HepG2 (cell line): ENCODE results near the gene ALG14. TPM values are rescaled to one million over a fixed set of nuclear protein-coding genes. Genes with fewer than 3 reads are reported as not detected.
A peak's percentile ranks its signal among the peaks of the same experiment; 100 is the strongest.

Experiments
- BRD4 ChIP-seq: sonication (generic); formaldehyde crosslinking; IDR thresholded peaks from 2 replicates; pipeline ENCODE4 v1.4.0; 2020; ENCODE audit warnings: missing genetic modification reagents
- DMAP1 ChIP-seq: IDR thresholded peaks from 2 replicates; pipeline ENCODE4 v1.6.1; 2016
- ERF ChIP-seq: IDR thresholded peaks from 2 replicates; pipeline ENCODE4 v1.6.1; 2018; ENCODE audit warnings: missing biosample characterization, missing genetic modification reagents
- FOXO1 ChIP-seq: sonication (generic); formaldehyde crosslinking; IDR thresholded peaks from 2 replicates; pipeline ENCODE4 v1.4.0; 2020; ENCODE audit warnings: missing genetic modification reagents
- GFI1 ChIP-seq: sonication (generic); formaldehyde crosslinking; IDR thresholded peaks from 2 replicates; pipeline ENCODE4 v1.5.0; 2020; ENCODE audit warnings: missing genetic modification reagents, mild to moderate bottlenecking, borderline replicate concordance
- MIXL1 ChIP-seq: IDR thresholded peaks from 2 replicates; pipeline ENCODE4 v1.6.1; 2016
- MXI1 ChIP-seq: IDR thresholded peaks from 3 replicates; pipeline ENCODE4 v1.6.1; 2012; ENCODE audit warnings: low read depth, low read length, inconsistent platforms, borderline replicate concordance
- NFKBIZ ChIP-seq: IDR thresholded peaks from 2 replicates; pipeline ENCODE4 v1.6.1; 2018; ENCODE audit warnings: missing genetic modification reagents, missing compliant biosample characterization
- NR2F1 ChIP-seq, 2 experiments: fragments of 450-650 bp in 1 of 2; formaldehyde crosslinking in 1 of 2; IDR thresholded peaks; 2 replicates each; pipeline versions ENCODE4 v1.5.0 to v1.6.1; 2016 to 2020; ENCODE audit warnings: mild to moderate bottlenecking in 1 of 2, missing compliant biosample characterization in 1 of 2, missing genetic modification reagents in 1 of 2, moderate library complexity in 1 of 2
- PHF20 ChIP-seq: sonication (generic); formaldehyde crosslinking; IDR thresholded peaks from 2 replicates; pipeline ENCODE4 v1.5.0; 2020; ENCODE audit warnings: mild to moderate bottlenecking, missing genetic modification reagents
- RAD21 ChIP-seq: fragments of 450-650 bp; formaldehyde crosslinking; IDR thresholded peaks from 2 replicates; pipeline ENCODE4 v1.5.0; 2020; ENCODE audit warnings: mild to moderate bottlenecking
- RBAK ChIP-seq: sonication (generic); formaldehyde crosslinking; IDR thresholded peaks from 2 replicates; pipeline ENCODE4 v1.5.1; 2020; ENCODE audit warnings: mild to moderate bottlenecking, missing genetic modification reagents
- ZNF160 ChIP-seq: sonication (generic); formaldehyde crosslinking; IDR thresholded peaks from 2 replicates; pipeline ENCODE4 v1.8.0; 2022; ENCODE audit warnings: mild to moderate bottlenecking, inconsistent platforms, missing genetic modification reagents
- ZNF33B ChIP-seq: sonication (generic); formaldehyde crosslinking; IDR thresholded peaks from 2 replicates; pipeline ENCODE4 v1.5.1; 2020; ENCODE audit warnings: mild to moderate bottlenecking, missing genetic modification reagents
- ZNF510 ChIP-seq: sonication (generic); formaldehyde crosslinking; IDR thresholded peaks from 2 replicates; pipeline ENCODE4 v1.4.0; 2020; ENCODE audit warnings: low read depth, mild to moderate bottlenecking, missing genetic modification reagents
- ZNF768 ChIP-seq: sonication (generic); formaldehyde crosslinking; IDR thresholded peaks from 2 replicates; pipeline ENCODE4 v1.4.0; 2020; ENCODE audit warnings: missing genetic modification reagents
- polyA plus RNA-seq, 8 experiments: library from polyadenylated mRNA; depleted of rRNA in 3 of 8; stranded (reverse) in 7 of 8; unstranded in 1 of 8; fragments of >200 nt; fragmentation: Illumina TruSeq in 4 of 8; extraction: Trizol in 4 of 8; gene quantifications; 2 replicates each; pipeline versions ENCODE4 v1.2.1 to v1.2.3, GENCODE V29; 2011 to 2016; ENCODE audit warnings: low read depth in 4 of 8, missing spikeins in 1 of 8, mixed read lengths in 1 of 8; ENCODE audit not compliant: insufficient read depth in 1 of 8
- total RNA-seq, 5 experiments: library from RNA; depleted of rRNA; stranded (reverse); fragments of >200 nt; fragmentation: Illumina TruSeq; extraction: Trizol; gene quantifications; 2 replicates each; pipeline ENCODE4 v1.2.3, GENCODE V29; 2016; ENCODE audit warnings: low read depth in 1 of 5
- TF ChIP-seq, protein P1 (sequence below), 2 experiments: IDR thresholded peaks; 2 replicates each; pipeline ENCODE4 v1.6.1; 2011 to 2012; ENCODE audit warnings: low read length in 2 of 2, borderline replicate concordance in 1 of 2, low read depth in 1 of 2, mild to moderate bottlenecking in 1 of 2, moderate library complexity in 1 of 2
- TF ChIP-seq, protein P2 (sequence below): sonication (generic); formaldehyde crosslinking; conservative IDR thresholded peaks from 2 replicates; pipeline ENCODE4 v1.4.0; 2020; ENCODE audit warnings: missing genetic modification reagents
- TF ChIP-seq, protein P3 (sequence below): IDR thresholded peaks from 2 replicates; pipeline ENCODE4 v1.6.1; 2012; ENCODE audit warnings: low read depth, low read length, improper control_type of control experiment
- TF ChIP-seq, protein P4 (sequence below): sonication (generic); formaldehyde crosslinking; conservative IDR thresholded peaks from 2 replicates; pipeline ENCODE4 v1.4.0; 2020; ENCODE audit warnings: missing genetic modification reagents
- TF ChIP-seq, protein P5 (sequence below): sonication (generic); formaldehyde crosslinking; IDR thresholded peaks from 2 replicates; pipeline ENCODE4 v1.8.0; 2022; ENCODE audit warnings: mild to moderate bottlenecking, missing genetic modification reagents, moderate library complexity

ALG14 gene
- total and polyA plus RNA-seq, 2 of the 13 experiments (the other 11 are each of a cell fraction or from before 2014, with no cell fraction given) = 4.5 to 12.7 TPM

DNA sequence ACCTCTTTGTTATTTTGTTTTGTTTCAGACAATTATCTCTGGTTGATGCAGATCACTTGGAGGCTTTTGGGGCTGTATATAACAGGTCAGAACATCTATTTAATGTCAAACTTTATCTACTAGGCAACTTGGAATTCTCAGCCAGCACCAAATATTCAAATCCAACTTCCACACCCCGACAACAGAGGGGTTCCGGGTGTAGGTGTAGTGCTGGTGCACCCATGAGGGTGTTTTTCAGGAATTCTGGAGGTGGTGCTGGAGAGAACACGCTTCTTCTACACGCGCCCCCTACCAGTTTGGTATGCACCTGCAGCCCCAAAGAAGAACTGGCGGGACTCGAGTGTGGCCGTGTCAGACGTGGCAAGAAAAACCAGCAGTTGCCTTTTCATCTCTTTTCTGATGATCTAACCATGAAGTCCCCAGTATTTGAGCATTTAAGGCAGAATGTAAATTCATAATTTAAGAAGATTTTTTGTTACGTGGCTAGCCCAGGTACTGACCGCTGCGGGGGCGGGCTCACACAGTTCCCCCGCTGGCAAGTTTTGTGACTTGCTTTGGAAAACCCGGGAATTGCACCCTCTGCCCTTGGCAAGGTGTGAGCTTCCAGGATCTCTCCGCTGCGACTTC lies 43.9 kb upstream of the ALG14 start (continued):
- TF ChIP-seq, protein P1, sequence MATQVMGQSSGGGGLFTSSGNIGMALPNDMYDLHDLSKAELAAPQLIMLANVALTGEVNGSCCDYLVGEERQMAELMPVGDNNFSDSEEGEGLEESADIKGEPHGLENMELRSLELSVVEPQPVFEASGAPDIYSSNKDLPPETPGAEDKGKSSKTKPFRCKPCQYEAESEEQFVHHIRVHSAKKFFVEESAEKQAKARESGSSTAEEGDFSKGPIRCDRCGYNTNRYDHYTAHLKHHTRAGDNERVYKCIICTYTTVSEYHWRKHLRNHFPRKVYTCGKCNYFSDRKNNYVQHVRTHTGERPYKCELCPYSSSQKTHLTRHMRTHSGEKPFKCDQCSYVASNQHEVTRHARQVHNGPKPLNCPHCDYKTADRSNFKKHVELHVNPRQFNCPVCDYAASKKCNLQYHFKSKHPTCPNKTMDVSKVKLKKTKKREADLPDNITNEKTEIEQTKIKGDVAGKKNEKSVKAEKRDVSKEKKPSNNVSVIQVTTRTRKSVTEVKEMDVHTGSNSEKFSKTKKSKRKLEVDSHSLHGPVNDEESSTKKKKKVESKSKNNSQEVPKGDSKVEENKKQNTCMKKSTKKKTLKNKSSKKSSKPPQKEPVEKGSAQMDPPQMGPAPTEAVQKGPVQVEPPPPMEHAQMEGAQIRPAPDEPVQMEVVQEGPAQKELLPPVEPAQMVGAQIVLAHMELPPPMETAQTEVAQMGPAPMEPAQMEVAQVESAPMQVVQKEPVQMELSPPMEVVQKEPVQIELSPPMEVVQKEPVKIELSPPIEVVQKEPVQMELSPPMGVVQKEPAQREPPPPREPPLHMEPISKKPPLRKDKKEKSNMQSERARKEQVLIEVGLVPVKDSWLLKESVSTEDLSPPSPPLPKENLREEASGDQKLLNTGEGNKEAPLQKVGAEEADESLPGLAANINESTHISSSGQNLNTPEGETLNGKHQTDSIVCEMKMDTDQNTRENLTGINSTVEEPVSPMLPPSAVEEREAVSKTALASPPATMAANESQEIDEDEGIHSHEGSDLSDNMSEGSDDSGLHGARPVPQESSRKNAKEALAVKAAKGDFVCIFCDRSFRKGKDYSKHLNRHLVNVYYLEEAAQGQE (IDR thresholded peaks at IDR 0.05; ENCODE audit: borderline replicate concordance in 1 of 2, low read depth in 1 of 2, low read length in 2 of 2) = peak in 1 of 2 experiments; percentile 6; a peak in 1 of 4 replicates
- no peak for TF ChIP-seq ZNF33B (CRISPR knock-in tag)
- TF ChIP-seq, protein P2, sequence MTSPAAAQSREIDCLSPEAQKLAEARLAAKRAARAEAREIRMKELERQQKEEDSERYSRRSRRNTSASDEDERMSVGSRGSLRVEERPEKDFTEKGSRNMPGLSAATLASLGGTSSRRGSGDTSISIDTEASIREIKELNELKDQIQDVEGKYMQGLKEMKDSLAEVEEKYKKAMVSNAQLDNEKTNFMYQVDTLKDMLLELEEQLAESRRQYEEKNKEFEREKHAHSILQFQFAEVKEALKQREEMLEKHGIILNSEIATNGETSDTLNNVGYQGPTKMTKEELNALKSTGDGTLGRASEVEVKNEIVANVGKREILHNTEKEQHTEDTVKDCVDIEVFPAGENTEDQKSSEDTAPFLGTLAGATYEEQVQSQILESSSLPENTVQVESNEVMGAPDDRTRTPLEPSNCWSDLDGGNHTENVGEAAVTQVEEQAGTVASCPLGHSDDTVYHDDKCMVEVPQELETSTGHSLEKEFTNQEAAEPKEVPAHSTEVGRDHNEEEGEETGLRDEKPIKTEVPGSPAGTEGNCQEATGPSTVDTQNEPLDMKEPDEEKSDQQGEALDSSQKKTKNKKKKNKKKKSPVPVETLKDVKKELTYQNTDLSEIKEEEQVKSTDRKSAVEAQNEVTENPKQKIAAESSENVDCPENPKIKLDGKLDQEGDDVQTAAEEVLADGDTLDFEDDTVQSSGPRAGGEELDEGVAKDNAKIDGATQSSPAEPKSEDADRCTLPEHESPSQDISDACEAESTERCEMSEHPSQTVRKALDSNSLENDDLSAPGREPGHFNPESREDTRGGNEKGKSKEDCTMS (CRISPR knock-in tag) = no peak
- no peak for TF ChIP-seq ZNF768 (CRISPR knock-in tag)
- TF ChIP-seq MXI1 = 0 out of 3 replicates have a peak, but pooled peaks have one; percentile 13
- no peak for TF ChIP-seq NR2F1 (CRISPR knock-in tag; IDR thresholded peaks at IDR 0.05)
- TF ChIP-seq DMAP1 (CRISPR knock-in tag) = 0 out of 2 replicates have a peak, but pooled peaks have one; percentile 21
- peak; percentile 33 for TF ChIP-seq RAD21
- no peak for TF ChIP-seq PHF20 (CRISPR knock-in tag)
- 0 out of 2 replicates have a peak, but pooled peaks have one; percentile 55 for TF ChIP-seq ZNF510
- TF ChIP-seq, protein P3, sequence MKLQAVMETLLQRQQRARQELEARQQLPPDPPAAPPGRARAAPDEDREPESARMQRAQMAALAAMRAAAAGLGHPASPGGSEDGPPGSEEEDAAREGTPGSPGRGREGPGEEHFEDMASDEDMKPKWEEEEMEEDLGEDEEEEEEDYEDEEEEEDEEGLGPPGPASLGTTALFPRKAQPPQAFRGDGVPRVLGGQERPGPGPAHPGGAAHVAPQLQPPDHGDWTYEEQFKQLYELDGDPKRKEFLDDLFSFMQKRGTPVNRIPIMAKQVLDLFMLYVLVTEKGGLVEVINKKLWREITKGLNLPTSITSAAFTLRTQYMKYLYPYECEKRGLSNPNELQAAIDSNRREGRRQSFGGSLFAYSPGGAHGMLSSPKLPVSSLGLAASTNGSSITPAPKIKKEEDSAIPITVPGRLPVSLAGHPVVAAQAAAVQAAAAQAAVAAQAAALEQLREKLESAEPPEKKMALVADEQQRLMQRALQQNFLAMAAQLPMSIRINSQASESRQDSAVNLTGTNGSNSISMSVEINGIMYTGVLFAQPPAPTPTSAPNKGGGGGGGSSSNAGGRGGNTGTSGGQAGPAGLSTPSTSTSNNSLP = 0 out of 2 replicates have a peak, but pooled peaks have one; percentile 29
- peak; percentile 66; the same call in 1 of the 2 replicates for TF ChIP-seq RBAK (CRISPR knock-in tag)
- TF ChIP-seq ZNF160 (CRISPR knock-in tag) = no peak
- no peak for TF ChIP-seq NFKBIZ (CRISPR knock-in tag)
- no peak for TF ChIP-seq MIXL1
- TF ChIP-seq BRD4 (CRISPR knock-in tag) = no peak
- TF ChIP-seq GFI1 (CRISPR knock-in tag) = peak; percentile 70; the same call in 1 of the 2 replicates
- TF ChIP-seq, protein P4, sequence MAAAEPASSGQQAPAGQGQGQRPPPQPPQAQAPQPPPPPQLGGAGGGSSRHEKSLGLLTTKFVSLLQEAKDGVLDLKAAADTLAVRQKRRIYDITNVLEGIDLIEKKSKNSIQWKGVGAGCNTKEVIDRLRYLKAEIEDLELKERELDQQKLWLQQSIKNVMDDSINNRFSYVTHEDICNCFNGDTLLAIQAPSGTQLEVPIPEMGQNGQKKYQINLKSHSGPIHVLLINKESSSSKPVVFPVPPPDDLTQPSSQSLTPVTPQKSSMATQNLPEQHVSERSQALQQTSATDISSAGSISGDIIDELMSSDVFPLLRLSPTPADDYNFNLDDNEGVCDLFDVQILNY (CRISPR knock-in tag) = no peak
- TF ChIP-seq, protein P5, sequence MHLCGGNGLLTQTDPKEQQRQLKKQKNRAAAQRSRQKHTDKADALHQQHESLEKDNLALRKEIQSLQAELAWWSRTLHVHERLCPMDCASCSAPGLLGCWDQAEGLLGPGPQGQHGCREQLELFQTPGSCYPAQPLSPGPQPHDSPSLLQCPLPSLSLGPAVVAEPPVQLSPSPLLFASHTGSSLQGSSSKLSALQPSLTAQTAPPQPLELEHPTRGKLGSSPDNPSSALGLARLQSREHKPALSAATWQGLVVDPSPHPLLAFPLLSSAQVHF (CRISPR knock-in tag) = 0 out of 2 replicates have a peak, but pooled peaks have one; percentile 48
- no peak for TF ChIP-seq ERF (CRISPR knock-in tag)
- TF ChIP-seq FOXO1 (CRISPR knock-in tag) = 0 out of 2 replicates have a peak, but pooled peaks have one; percentile 13
